Activated T-cell treated with anti-CD3 and anti-CD28 coated beads for 4 hours (primary cell): ENCODE measurements around the gene LCT.
"Not testable (repeated sequence)": the region's sequence is repeated elsewhere in the genome, so short reads cannot be mapped to it uniquely, and the experiment has no call there.

Experiments used
- DNase-seq: peaks from one replicate; pipeline ENCODE4 v3.0.0-alpha.2; 2020

Gene LCT

DNA sequence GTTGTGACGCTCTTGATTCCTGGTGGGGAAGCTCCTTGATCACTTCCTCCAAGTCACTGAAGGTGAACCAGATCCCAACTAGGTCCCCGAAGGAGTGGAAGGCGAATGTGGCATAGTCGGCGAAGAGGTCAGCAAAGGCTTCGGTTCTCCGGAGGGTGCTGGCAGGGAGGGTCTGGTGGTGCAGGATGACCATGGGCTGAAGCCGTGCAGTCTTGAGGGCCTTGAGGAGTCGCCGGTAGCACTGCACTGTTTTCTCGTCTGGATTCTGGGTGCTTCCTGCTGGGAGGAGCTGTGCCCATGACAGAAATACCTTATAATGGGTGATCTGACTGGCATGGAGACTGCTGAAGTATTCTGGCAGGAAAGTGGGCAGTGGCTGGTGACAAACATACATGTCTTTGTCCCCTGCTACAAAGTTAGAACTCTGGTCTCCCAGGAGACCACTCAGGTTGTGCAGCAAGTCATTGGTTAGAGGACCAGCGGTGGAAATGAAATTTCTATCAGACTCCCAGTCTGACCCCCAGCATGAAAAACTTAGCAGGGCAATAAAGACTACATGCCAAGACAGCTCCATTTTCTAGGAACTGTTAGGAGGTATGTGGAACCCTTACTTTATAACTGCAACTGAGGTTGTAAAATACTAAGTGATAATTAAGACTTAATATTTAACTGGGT, at the start of gene LCT:
TSS of gene LCT (minus strand) at position 589 of the 675 bp plus-strand sequence. CDS start at position 574, 15 bp downstream.
- no peak for DNase-seq

DNA sequence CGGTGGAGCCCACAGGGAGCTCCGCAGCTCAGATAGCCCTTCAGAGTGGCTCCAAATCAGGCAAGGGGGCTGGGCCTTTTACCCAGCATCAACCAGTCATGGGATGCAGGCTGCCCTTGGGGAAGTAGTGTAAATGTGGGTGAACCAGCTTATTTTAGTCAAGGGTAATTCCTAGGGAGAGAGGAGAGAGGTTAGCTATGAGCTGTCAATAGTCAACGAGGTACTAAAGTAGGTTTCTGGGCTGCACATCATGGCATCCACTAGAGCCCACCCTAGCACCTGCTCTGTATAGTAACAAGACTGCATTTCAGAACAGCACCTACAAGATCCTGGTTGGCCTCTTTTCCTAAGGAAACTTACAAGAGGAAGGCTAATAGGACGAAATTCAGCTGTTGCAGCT, 48.7 kb upstream of the LCT start:
- DNase-seq: no peak

DNA sequence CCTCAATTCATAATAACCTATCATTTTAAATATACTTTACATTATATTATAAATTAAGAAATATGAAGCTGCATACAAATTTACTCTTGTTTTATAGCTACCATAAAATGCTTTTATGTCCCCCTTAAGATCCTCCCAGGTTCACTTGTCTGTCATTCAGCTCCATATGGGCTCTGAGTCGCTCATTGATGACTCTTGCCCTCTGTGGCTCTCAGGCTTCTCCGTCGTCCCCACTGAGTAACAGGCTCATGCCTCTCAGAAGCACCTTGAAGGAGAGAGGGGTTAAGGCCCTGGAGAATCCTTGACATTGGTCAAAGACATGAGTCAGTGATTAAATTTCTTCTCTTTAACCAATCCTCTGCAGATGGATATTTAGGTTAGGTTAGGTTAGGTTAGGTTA, 45.4 kb upstream of the LCT start:
- DNase-seq: no peak

DNA sequence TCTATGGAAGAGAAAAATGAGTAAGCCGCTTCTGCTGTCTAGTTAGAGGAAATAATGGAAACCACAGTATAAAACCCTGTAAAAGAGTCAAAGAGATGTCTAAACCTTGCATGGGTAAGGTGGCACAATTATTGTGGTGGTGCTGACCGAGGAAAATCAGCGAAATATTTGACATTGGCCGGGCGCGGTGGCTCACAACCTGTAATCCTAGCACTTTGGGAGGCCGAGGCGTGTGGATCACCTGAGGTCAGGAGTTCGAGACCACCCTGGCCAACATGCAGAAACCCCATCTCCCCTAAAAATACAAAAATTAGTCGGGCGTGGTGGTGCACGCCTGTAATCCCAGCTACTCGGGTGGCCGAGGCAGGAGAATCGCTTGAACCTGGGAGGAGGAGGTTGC, 39.8 kb upstream of the LCT start:
- not testable (repeated sequence) for DNase-seq

DNA sequence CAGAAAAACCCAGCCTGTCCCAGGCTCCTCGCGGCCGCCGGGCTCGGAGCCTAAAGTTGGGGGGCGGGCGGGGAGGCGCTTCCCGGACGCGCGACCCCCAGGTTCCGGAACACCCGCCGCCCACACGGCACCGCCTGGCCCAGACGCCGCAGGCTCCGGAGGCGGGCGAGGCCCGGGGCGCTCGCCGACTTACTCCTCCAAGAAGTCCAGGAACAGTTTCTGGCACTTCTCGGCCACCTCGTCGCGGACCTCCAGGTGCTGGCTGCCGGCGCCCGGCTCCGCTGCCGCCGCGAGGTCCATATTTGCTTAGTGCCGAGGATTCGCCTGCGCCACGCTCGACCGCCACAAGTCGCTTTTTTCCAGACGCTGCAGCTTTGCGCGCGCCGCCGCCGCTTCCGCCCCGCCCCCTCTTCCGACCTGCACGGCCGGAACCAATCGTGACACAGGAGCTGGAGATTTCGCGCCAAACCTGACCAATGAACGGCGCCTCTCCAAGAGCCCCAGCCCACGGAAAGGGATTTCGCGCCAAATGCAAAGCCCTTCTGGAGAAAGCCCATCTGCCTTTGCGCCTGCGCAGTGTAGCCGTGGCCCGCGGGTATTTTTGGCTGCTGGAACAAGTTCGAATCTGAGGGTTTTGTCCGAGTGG, 39.2 kb upstream of the LCT start, which contains the start of gene MCM6:
TSS of gene MCM6 (minus strand) at position 378 of the 646 bp plus-strand sequence. CDS start at position 300, 78 bp downstream.
- peak; percentile 96 for DNase-seq

DNA sequence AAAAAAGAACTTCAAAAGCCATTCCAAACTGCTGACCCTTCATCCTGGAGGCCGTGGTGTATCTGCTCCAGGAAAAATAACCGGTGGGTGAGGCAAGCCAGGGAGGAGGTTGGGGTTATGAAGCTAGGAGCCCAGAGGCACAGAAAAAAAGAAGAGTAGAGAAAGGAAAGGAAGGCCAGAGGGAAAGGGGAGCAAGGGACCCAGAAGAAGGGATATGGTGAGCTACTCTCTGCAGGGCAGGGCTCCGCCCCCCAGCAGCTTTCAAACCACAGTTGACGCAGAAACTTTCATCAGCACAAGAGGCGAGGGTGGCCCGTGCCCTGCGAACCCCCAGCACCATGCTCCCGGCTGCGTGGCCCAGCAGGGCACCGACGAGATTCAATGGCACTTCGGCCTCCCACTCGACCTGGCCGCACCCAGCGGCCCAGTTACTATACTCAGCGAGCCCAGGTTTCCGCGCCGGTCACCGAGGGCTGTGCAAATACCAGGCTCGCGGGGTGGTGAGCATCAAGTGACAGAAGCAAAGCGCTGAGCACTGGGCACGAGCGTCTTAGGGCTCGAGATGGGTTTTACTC, 38.6 kb upstream of the LCT start:
- peak; percentile 56 for DNase-seq

DNA sequence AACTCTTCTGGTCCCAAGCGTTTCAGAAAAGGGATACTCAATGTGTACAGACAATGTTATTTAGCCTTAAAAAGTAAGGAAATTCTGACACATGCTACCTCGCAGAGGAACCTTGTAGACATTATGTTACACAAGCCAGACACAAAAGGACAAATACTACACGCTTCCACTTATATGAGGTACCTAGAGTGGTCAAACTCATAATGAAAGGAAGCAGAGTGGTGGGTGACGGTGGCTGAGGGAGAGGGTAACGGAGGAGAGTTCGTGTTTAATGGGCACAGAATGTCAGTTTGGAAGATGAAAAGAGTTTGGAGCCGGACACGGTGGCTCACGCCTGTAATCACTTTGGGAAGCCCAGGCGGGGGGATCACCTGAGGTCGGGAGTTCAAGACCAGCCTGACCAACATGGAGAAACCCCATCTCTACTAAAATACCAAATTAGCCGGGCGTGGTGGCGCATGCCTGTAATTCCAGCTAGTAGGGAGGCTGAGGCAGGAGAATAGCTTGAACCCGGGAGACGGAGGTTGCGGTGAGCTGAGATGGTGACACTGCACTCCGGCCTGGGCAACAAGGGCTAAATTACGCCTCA, 37.9 kb upstream of the LCT start:
- DNase-seq: no peak

DNA sequence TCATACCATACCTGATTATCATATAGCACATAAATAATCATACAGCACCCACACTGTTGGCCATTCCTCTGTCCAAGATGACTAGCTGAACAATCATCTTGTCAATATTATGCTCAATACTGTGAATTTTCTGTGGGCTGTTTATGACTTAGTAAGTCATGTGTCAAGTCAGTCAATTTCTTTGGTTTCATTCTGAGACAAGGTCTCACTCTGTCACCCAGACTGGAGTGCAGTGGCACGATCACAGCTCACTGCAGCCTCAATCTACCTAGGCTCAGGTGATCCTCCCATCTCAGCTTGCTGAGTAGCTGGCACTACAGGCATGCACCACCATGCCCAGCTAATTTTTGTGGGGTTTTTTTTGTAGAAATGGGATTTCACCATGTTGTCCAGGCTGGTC, 33.6 kb upstream of the LCT start:
- no peak for DNase-seq

DNA sequence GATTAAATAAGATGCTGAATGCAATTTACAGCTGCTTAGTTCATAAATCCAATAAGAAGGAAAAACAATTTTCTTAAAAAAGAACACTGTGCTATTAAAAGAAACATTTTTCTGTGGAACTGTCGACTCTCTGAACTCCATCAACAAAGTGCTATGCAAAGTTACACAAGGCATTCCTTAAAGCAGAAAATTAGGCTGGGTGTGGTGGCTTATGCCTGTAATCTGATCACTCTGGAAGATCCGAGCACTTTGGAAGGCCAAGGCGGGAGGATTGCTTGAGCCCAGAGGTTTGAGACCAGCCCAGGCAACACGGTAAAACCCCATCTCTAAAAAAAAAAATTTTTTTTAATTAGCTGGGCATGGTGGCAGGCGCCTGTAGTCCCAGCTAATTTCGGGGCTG, 26.2 kb upstream of the LCT start:
- DNase-seq: no peak

DNA sequence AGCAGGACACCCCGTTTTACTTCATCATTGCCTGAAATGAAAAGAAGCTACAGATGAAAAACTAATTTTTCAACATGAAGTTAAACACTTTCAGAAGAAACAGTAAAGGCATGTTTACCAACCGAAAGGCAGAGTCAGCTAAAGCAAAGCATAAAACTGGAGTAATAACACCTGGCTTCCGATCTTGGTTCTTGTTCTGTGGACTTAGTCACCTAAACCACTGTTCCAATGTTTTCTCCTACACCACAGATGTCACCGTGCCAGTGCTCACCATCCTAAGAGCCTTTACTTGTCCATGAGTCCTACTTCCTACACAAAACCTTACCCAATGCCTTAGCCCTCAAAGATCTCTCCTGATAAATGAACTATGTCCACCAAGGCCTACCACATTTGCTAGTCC, 25.7 kb upstream of the LCT start:
- no peak for DNase-seq

DNA sequence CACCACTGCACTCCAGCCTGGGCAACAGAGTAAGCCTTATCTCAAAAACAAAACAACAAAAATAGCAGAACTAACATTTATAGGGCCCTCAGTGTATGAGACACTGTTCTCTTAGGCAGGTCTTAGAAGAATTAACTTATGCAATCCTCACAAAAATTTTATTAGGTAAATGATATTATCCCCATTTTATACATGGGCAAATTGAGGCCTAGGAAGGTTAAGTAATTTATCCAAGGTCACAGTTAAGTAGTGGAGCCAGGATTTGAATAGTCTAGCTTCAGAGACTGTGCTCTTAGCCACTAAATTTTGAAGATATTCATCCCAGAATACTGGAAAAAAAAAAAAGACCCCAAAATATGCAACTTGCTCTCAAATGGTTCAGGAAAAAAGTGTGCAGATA, 16.4 kb upstream of the LCT start:
- no peak for DNase-seq

DNA sequence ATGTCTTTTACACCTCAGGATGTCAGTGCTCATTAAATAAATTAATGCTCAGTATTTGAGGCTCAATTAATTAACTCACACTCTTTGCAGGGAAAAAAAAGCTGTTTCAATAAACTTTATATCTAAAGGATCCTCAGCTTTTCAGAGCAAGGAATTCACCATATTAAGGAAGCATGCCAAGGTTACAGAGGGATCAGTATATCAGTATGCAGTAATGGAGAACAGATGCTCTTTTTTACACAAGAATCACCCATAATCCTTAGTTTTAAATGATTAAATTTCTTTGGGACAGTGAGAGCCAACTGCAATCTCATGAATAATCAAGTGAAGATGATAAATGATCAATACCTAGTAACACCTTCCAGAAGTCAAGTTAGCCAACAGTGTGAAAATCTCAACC, 14.9 kb upstream of the LCT start:
- DNase-seq: no peak

DNA sequence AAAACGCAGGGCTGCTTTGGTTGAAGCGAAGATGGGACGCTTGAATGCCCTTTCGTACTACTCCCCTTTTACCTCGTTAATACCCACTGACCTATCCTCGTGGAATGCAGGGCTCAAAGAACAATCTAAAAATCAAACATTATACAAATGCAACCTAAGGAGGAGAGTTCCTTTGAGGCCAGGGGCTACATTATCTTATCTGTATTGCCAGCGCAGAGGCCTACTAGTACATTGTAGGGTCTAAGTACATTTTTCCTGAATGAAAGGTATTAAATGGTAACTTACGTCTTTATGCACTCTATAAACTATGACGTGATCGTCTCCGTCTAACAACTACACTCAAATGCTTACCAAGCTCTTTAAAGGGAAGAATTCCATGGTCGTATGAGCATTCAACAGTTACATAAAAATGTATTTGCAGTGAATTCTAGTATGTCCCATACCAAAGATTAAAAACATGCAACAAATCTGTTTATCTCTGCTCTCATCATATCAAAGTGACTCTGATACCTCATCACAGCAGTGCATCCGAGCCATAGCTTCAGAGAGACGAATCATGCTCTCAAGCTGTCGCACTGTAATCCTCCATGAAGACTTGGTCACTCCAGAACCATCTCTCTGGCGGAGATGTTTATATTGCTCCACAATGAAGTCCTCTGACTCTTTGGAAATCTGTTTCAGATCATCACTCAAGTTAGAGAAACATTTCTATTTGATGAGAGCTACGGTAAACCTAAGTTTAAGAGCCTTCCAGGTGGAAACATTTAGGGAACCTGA, 14.1 kb upstream of the LCT start:
- no peak for DNase-seq

DNA sequence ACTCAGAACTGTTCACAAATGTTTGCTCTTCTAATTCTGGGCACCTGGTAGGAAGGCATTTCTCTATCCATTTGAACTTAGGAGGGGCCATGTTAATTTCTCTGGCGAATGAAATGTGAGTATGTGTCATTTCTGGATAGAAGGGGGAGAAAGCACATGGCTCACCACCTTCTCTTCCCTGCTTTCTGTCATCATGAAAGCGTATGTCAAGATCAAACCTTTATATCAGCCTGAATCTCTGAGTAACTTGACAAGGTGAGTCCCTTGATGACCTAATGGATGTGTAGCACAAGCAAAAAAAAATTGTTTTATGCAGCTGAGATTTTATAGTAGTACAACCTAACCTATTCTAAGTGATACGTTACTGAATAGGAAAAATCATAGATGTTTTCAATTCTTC, 12.1 kb upstream of the LCT start:
- no peak for DNase-seq

DNA sequence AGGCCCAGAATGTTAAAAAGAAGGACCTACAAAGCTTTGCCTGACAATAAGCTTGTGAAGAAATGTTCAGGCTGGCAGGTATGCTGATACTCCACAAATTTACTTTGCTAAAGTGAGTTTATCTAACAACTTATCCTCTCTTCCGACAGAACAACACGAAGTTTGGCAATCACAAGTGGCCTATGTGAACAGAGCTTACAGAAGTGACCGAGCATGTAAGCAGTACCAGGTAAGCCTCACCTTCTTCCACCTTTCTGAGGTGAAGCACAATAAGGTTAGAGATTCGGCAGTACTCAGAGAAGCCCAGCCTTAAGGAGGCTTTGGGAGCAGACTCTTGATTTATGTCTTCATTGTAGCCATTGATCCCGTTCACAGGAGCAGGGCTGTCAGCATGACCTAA, 9.0 kb upstream of the LCT start:
- no peak for DNase-seq

DNA sequence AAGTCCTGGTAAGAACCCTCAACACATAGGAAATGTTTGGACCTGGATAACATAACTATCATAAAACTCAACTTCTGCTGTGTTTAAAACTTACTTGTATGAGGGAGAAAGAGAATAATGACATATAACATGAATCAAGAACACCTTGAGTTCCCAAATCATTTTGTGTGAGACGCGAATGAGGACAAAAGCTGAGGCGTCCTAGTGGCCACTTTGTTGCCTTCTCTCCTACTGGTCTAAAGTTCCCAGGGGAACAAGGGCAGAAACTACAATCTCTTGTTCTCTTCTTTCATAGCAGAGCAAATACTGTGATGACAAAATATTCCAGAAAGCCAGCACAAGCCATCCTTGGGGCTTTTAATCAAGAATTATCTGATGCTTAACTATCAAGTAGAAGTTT, 8.3 kb upstream of the LCT start:
- no peak for DNase-seq

DNA sequence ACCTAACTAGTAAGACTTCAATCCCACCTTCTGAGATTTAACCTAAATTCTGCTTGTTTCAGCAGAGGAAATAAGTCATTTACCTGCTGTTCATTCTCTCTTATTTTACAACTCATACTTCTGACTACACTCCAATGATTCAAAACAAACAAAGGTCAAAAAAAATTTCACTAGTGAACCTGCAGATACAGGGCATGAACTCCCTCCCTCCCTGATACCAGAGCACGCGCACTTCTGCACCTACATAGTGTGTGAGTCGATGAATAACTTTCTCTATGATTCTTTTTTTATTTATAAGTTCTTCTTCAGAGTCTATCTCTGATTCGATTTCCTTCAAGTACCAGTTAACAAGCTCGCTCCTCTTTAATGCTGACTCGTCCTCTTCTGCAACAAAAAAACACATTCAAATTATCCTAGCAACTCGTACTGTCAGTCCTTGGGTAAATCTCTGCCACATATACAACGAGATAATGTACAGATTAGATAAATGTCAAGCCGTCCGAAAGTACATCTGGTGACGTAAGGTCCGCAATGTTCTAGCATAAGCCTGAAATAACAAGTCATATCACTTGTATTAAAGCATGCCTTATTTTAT, 7.4 kb upstream of the LCT start:
- DNase-seq: no peak

DNA sequence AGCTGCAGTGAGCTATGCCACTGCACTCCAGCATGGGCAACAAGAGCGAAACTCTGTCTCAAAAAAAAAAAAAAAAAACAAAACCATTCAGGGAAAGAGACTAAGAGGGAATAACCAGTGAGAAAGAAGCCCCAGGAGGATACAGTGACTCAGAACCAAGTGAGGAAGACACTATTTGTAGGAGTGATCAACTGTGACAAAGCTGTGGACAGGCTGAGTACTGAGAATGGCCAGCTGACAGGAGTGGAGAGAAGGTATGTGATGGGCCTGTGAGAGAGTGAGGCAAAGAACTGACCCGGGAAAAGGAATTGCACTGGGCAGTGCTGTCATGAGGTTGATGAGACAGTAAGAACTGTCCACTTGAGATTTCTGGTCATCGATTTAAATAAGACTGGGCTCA, 6.7 kb upstream of the LCT start:
- no peak for DNase-seq

DNA sequence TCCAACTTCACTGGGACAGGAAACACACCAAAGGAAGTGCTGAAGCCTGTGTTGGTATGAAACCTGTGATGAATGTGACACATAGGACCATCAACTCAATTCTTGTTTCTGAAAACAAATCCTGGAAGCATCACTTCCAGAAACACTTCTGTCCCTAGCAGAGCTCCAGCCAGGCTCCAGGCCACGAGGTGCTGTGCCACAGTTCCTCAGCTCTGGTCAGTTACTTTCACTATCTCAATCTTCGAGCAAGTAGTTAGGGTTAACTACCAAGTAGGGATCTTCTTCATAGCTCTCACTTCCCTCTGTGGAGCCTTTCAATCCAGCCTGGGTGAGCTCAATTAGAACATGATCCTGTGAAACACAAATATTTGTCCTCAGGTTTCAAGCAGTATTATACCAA, 3.6 kb upstream of the LCT start:
- DNase-seq: no peak

DNA sequence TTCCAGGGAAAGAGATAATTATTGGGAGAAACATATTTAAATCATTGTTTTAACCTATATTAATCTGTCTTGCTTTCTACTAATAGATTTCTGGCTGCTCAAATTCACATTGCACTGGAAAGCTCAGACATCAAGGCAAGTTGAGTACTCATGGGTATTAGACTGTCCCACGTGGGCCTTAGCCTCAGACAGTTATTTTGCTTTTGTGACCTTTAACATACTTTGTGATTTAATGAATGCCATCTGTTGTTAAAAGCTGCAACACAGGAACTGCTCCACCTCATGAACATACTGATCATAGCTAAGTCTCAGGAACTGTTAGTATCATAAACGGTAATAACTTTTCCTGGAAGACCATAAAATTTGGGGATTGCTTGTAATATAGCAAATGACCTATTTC, 2.7 kb upstream of the LCT start:
- DNase-seq: no peak

DNA sequence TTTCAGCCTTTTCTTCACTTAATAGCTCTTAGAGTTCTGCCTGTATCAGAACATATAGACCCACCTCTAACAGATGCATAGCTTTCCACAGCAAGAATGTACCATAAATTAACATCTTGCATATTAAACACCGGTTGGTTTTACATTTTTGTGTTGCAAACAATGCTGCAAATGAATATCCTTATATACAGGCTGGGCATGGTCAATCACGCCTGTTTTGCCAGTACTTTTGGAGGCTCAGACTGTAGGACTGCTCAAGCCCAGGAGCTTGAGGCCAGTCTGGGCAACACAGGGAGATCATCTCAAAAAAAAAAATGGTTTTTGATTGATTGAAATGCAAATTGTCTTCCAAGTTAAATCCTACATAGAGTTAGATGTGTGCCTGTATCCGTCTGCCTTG, 1.5 kb upstream of the LCT start:
- no peak for DNase-seq

DNA sequence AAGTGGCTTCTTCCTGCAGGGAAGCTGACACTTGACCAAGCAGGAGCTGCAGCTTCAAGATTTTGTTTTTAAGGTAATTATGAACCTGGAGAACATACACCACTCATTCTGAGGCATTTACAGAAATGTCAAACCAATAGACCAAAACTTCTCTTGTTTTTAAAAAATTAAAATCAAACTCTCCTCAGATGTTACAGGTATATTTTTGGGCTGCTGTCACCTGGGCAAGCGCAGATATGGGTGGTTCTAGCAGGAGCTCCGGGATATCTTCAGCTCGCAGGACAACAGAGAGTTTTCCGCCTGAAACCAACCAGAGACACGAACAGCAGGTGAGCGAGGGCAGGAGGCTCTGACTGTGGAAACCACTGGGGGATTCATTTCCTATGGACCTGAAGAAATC, 4.1 kb downstream of the LCT start:
- DNase-seq: no peak
